Lung (tissue), 12 donors: ENCODE results near the gene FOXN3. TPM values are rescaled to one million over a fixed set of nuclear protein-coding genes. Genes with fewer than 3 reads are reported as not detected.

Source experiments
- ATAC-seq: fragments of 200-7000 bp; cut with Tn5 transposase; one replicate; pipeline ENCODE4 v1.9.1; 2020; ENCODE audit warnings: moderate number of reproducible peaks; ENCODE audit not compliant: insufficient read depth, low FRiP score
- DNase-seq, 3 donors: peaks; one replicate each; pipeline ENCODE4 v3.0.0-alpha.2; 2013 to 2017
- H3K27ac ChIP-seq, 2 donors: one replicate each; pipeline ENCODE4 v1.5.1; 2013; ENCODE audit warnings: mild to moderate bottlenecking in 2 of 2, moderate library complexity in 2 of 2, control low read depth in 1 of 2, inconsistent platforms in 1 of 2, low read depth in 1 of 2, low read length in 1 of 2
- H3K27me3 ChIP-seq, 3 donors: one replicate each; pipeline ENCODE4 v1.5.1; 2013; ENCODE audit warnings: low read length in 2 of 3; ENCODE audit not compliant: control insufficient read depth in 3 of 3, insufficient read depth in 3 of 3
- H3K36me3 ChIP-seq, 4 donors: one replicate each; pipeline ENCODE4 v1.5.1; 2013; ENCODE audit warnings: low read length in 4 of 4, mild to moderate bottlenecking in 1 of 4, moderate library complexity in 1 of 4; ENCODE audit not compliant: control insufficient read depth in 4 of 4, insufficient read depth in 4 of 4
- H3K4me1 ChIP-seq, 5 donors: one replicate each; pipeline ENCODE4 v1.5.1; 2013; ENCODE audit warnings: low read length in 5 of 5, mild to moderate bottlenecking in 2 of 5, moderate library complexity in 1 of 5; ENCODE audit not compliant: control insufficient read depth in 5 of 5, insufficient read depth in 5 of 5
- H3K4me3 ChIP-seq: one replicate; pipeline ENCODE4 v1.5.1; 2013; ENCODE audit warnings: mild to moderate bottlenecking, control low read depth, moderate library complexity
- H3K9ac ChIP-seq, 2 donors: one replicate each; pipeline ENCODE4 v1.5.1; 2013; ENCODE audit warnings: low read length in 2 of 2, control low read depth in 1 of 2; ENCODE audit not compliant: insufficient read depth in 1 of 2
- H3K9me3 ChIP-seq, 4 donors: one replicate each; pipeline ENCODE4 v1.5.1; 2013; ENCODE audit warnings: low read length in 3 of 4, mild to moderate bottlenecking in 1 of 4, moderate library complexity in 1 of 4; ENCODE audit not compliant: control insufficient read depth in 4 of 4, insufficient read depth in 3 of 4
- CTCF ChIP-seq: IDR thresholded peaks from 2 replicates; pipeline ENCODE4 v1.5.1; 2012; ENCODE audit warnings: mild to moderate bottlenecking; ENCODE audit errors: control extremely low read depth, extremely low read depth
- WGBS, 2 donors: extraction: QIAGEN DNeasy Blood & Tissue Kit; methylation state at CpG; one replicate each; pipeline ENCODE4 v1.1.7; 2013; 5-methylcytosine and 5-hydroxymethylcytosine counted together
- polyA plus RNA-seq, 2 donors: library from polyadenylated mRNA; stranded (reverse); fragments of 200-250 nt; gene quantifications; one replicate each; pipeline ENCODE4 v1.2.1, GENCODE V29; 2013
- total RNA-seq, 2 donors: library from RNA; depleted of rRNA in 1 of 2; stranded (reverse); fragments of >200 nt in 1 of 2; gene quantifications; one replicate each; pipeline ENCODE4 v1.2.1, GENCODE V29; 2014 to 2021
- donor health status: control.
- donor health status: control.
- donor health status: Bipolar disorder and iron deficiency.
- donor health status: healthy.
- donor health status: DM: yes; HTN: yes; CAD: no.

FOXN3 gene
- total and polyA plus RNA-seq, 4 donors = 12.7 to 69.7 (median 34.9) TPM

- Histone ChIP-seq H3K27ac (peak overlapping the region in 1 of 2 donors; percentile 80), H3K27me3 (no peaks in the 10 kb centered on the region), H3K4me1 (peaks cover 0 to 22% (median 12%) of the 10 kb centered on the region in 5 donors), H3K9ac (no peak overlapping the region), H3K4me3 (no peak overlapping the region), H3K36me3 (peaks cover 0 to 24% (median 5%) of the 10 kb centered on the region in 4 donors), H3K9me3 (no peaks in the 10 kb centered on the region)
- no peak for TF ChIP-seq CTCF
- 42 to 48% methylated on average over 10 of the region's 10 CpGs for WGBS, 2 donors
- DNase-seq = peak in 1 of 3 donors; percentile 44
- ATAC-seq = peak; percentile 41
Observed at GRCh38 chr14:89409961-89410360, 7.1 kb downstream of the FOXN3 start.

DNA sequence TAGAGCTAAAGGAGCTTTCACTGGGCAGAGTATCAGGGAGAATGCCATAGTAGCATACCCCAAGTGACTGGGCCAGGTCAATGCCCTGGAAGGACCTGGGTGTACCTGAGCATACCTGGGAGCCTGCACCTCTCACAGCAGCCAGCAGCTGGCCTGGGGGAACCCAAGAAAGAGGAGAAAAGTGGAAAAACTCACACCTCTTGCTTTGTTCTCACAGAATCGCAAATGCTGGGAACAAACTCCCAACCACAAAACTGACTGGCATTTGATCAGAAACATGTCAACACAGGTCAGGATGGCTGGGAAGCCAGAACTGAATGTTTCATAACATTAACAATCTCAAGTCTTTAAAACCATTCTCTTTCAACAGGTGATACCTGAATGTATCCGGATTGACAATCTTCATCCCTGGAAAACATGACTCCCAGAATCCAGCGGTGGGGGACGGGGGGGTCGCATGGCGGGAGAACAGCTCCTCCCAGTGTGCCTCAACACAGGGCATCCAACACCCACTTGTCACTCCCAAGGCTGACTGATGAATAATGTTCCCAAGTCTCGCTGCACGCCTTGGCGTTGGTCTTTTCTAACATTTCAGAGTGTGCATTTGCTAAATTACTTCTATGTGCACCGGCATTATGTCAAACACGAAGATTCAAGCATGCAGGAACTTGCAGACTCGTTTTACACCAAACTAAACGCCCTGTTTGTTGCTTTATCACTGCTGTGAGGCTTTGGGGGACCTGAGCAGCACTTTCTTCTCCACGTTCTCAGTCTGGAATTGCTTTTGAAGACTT lies 7.9 kb downstream of the FOXN3 start:
- H3K4me1 ChIP-seq = peaks cover 0 to 22% (median 8%) of the 10 kb centered on the region in 5 donors

DNA sequence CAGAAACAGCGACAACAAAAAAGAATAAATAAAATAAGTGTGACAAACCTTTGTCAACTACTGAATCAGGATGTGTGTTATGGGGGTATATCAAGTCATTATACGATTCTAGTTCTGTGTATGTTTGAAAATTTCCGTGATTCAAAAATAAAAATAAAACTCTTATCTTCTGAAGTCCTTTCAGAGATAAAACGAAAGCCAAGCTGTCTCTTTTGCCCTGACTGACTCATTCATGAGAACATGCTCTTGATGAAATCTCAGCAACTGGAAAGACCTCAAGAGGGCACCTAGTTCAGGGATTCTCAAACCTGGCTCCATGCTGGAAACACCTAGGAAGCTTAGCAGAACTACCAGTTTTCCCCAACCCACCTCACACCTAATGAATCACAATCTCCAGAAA lies 9.2 kb downstream of the FOXN3 start:
- H3K4me1 ChIP-seq = peaks cover 0 to 23% (median 8%) of the 10 kb centered on the region in 5 donors
- ATAC-seq (no peak), DNase-seq (no peak)

More for the DNA sequence above, 7.9 kb downstream of the FOXN3 start:
- Histone ChIP-seq H3K27ac (no peak overlapping the region), H3K4me3 (no peak overlapping the region), H3K9ac (no peak overlapping the region), H3K9me3 (no peaks in the 10 kb centered on the region), H3K27me3 (no peaks in the 10 kb centered on the region), H3K36me3 (peaks cover 0 to 24% (median 5%) of the 10 kb centered on the region in 4 donors)
- WGBS, 2 donors = 68 to 75% methylated on average over 14 of the region's 14 CpGs
- ATAC-seq = no peak
- no peak for TF ChIP-seq CTCF
- no peak for DNase-seq

More for the DNA sequence above, 9.2 kb downstream of the FOXN3 start:
- no peaks in the 10 kb centered on the region for H3K27me3 ChIP-seq
- H3K4me3 ChIP-seq = no peak overlapping the region
- H3K27ac ChIP-seq = no peak overlapping the region
- H3K36me3 ChIP-seq = peaks cover 0 to 28% (median 5%) of the 10 kb centered on the region in 4 donors
- no peak for TF ChIP-seq CTCF
- WGBS, 2 donors = 65 to 71% methylated on average over 4 of the region's 4 CpGs
- no peak overlapping the region for H3K9ac ChIP-seq
- no peaks in the 10 kb centered on the region for H3K9me3 ChIP-seq
